HG03039 (cell line): ENCODE results near the gene MYBPH.

Experiments used
- ATAC-seq: cut with Tn5 transposase; IDR thresholded peaks from one replicate; pipeline ENCODE4 v1.9.1; 2021; ENCODE audit warnings: mild to moderate bottlenecking, moderate library complexity; ENCODE audit not compliant: unreplicated experiment

MYBPH gene

DNA sequence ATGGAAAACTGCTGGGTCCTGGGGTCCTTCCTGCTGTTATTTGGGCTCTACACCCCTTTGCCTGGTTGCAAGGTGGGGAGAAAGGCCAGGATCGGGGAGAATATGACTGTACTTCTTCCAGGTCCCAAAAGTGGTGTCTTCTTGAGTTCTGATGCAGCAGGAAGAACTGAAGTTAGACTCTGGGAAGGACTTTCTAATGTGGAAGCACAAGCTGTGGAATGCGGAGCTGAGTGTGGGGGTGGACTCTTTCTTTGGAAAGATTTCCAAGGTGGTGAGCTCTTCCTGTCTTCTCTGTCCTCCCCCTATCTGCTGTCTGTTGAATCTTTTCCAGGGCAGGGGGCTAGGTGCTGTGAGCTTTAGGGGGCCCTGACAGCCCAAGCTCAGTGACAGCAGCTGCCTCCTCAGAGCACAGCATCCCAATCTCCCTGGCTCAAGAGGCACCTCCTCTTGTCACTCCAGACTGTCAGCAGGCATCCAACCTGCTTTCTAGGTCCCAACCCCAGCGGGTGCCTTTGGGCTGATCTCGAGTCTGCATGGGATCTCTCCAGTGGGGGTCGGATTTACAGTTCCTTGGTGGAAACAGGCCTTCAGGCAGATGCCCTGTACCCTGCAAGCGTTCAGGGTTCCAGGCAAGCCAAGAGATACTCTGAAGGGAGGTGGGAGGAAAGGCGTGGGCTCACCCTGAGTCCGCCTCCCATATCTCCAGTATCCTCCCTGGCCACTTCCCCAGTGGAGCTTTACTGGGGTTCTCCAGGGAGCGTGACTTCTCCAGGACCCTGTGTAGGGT, 24.9 kb downstream of the MYBPH start:
- ATAC-seq, result no peak

- no peak for ATAC-seq
Observed at GRCh38 chr1:203149188-203149840, 26.3 kb downstream of the MYBPH start.

DNA sequence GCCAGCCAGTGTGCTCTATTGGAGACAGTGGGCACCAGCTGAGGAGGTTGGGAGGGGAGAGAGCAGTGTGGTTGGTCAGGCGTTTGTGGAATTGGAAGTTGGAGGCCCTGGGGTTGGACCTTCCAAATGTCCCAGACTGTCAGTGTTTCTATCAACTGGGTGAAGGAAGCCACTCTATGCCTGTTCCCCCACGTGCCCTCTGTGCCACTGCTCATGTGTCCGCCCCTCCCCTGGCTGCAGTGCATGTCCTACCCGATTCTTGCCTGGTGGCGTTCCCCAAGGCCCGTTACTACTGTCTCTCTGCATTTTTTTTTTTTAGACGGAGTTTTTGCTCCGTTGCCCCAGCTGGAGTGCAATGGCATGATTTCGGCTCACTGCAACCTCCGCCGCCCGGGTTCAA, 27.0 kb downstream of the MYBPH start:
- no peak for ATAC-seq

DNA sequence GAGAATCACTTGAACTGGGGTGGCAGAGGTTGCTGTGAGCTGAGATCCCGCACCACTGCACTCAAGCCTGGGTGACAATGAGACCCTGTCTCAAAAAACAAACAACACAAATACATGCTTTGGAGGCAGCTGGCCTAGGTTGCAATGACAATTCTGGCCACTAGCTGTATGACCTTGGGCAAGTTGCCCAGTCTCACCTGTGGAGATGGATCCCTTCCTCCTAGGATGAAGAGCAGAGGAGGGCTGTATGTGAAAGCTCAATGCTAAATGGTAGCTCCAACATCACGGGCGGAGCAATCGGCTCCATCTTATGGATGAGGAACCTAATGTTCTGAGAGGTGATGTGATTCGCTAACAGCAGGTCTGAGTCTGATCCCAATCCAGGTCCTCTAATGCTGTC, 27.5 kb downstream of the MYBPH start:
- ATAC-seq, result no peak

DNA sequence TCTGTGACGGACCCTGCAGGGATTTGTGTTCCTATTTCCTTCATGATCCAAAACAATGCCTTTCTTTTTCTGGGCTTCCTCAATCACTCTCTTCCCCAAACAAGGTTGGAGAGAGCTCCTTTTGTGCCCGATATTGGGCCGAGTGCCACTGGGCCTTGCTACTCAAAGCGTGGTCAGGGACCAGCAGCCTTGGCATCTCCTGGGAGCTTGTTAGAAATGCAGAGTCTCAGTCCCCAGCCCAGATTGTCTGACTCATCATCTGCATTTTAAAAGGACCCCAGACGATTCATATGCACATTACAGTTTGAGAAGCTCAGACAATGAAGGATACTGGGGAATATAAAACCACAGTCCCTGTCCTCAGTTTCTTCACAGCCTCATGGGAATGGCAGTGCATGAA, 28.2 kb downstream of the MYBPH start:
- no peak for ATAC-seq

DNA sequence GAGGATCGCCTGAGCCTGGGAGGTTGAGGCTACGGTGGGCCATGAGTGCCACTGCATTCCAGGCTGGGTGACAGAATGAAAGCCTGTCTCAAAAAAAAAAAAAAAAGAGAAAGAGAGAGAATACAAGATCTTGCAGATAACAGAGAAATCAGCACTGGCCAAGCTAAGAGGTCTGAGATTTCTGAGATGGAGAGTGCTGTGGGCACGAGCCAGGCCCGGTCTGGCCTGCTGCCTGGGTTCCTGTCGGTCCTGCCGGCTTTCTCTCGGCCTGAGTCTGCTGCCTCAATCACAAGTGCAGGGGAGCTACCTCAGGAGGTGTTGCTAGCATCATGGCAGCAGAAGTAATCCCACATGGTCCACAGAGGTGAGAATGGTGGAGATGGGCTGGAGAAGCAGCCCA, 29.1 kb downstream of the MYBPH start:
- ATAC-seq, result no peak

DNA sequence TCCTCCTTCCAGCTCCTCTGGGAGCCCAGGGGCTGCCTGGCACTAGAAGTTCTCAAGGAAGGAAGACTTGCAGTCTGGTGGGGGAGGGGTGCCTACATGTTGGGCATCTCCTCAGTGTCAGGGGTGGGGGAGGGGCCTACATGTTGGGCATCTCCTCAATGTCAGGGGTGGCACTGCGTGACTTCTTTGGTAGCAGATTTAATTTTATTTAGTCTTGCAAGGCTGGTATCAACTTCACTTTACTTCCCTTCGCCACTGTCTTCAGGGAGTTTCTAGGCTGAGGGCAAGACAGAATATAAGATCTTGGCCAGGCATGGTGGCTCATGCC, 29.6 kb downstream of the MYBPH start:
- ATAC-seq, result no peak

GRCh38 chr1:203145321-203146041, 30.1 kb downstream of the MYBPH start:
- ATAC-seq, result no peak

GRCh38 chr1:203144661-203145060, 31.0 kb downstream of the MYBPH start:
- ATAC-seq, result no peak

DNA sequence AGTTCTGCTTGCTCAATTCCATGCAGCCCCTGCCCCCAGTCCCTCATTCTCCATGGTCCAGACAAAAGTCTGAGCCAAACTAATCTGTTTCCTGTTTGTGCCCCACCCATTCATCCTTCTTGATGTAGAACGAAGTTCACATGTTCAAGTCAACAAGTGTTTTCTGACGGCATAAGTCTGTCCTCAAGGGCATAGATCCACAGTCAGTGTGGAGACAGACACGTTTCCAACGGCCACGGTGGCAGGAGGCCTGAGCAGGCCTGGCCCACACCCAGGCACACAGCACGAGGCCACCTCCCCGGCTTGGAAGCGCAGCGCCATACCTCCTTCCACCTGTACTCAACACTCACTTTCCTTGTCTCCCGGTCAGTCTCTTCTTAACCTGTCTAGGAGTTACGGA, 32.0 kb downstream of the MYBPH start:
- no peak for ATAC-seq

DNA sequence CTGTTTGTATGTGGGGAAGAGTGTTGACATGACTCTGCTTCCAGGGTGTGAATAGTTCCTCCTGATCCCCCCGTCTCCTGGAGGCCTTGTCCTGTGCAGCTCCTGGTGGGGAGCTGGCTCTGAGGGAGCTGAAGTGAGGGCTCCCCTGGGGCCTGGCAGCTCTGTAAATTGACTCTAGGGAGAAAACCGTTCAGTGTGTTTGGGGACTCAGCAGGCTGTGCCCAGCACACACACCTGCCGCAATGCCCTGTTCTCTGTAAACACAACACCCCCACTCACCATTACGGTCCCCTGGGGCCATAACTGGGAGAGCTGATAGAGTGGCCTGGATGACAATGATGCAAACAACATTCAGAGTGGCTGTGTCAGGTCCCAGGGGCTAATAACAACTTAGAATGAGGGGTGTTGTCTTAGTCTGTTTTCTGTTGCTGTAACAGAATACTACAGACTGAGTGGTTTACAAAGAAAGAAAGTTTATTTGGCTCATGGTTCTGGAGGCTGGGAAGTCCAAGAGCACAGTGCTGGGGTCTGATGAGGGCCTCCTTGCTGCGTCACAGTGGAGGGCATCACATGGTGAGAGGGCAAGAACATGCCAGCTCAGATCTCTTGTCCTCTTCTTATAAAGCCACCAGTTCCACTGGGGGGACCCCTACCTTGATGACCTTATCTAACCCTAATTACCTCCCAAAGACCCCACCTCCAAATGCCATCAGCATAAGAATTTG, 32.8 kb downstream of the MYBPH start:
- ATAC-seq, result no peak

GRCh38 chr1:203142124-203142523, 33.5 kb downstream of the MYBPH start:
- ATAC-seq, result no peak

DNA sequence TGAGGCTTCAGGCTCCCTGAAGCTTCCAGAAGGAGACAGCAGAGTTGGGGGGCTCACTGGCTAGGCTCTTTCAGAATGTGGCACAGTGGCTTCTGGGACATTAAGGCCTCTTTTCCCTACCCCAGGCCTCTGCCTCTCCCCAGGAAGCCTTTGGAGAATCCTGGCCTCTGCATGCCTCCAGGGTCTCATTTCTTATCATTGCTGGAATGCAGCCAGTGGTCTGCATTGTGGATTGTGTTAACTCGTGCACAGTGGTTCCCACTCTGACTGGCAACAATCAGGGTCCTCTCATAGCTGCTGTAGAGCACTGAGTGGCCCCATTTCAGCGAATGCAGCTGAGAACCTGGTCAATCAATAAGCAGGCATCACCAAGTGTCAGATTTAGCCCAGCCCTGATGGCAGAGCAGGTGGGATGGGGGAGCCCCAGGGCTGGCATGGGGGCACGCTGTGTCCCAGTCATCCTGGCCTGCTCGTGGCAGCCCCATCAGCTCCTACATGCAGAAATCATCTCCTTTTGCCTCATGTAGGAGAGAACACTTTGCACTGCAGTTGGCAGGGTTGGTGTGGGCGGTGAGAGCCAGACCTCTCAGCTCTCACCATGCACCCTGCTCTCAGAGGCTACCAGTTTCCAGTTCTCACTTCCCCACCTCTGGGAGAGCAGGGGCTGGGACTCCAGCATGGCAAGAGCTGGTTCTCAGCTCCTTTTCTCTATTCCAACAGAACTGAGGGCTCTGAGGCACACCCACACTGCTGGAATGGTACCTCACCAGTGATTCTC, 34.7 kb downstream of the MYBPH start:
- ATAC-seq, result no peak

DNA sequence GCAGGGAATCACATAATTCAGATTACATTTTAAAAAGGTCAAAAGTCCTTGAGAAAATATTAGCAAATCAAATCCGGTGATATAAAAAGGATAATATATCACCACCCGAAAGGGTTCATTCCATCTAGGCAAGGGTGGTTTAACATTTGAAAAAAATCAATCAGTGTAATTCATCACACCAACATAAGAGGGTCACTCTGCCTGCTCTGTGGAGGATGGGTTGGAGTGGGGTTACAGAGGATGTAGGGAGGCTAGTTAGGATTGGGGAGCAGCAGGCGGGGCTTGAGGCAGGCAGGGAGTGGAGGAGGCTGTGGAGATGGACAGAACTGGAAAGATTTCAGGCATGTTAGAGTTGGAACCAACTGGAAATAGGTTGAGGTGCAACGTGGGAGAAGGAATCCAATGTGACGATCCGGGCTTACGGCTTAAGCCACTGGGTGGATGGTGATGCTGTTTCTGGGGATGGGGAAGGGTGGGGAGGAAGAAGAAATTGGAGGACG, 35.6 kb downstream of the MYBPH start:
- ATAC-seq, result no peak

- no peak for ATAC-seq
Observed at GRCh38 chr1:203138066-203138465, 37.6 kb downstream of the MYBPH start.

- no peak for ATAC-seq
Observed at GRCh38 chr1:203137324-203137723, 38.3 kb downstream of the MYBPH start.

GRCh38 chr1:203136409-203137042, 39.1 kb downstream of the MYBPH start:
- no peak for ATAC-seq

DNA sequence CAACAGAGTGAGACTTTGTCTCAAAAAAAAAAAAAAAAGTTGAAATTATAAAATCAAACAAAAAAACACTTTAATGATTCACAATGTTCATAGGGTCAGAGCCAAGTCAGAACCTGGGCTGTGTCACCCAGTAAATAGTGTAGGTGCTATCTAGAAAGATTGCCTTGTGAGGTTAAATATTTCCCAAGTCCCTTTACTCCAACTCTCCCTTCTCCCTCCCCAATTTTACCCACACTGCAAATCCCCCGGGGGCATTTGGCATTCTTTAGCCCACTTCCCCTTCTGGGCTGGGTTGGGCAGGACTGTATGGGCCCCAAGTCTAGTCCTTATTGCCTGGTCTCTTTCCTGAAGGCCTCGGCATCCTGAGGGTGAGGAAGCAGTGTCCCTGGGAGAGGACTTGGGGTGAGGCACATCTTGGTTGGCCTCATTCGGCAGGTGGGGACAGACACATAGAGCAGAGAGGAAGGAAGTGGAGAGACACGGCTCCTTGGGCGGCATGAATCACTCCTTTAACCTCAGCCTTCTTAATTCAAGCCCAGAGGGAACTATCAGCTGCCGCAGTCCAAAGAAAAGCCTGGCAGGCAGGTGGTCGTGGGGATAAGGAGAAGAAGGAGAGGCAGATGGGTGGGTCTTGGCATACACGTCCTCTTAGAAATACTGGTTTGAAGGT, 39.9 kb downstream of the MYBPH start:
- ATAC-seq, result no peak

GRCh38 chr1:203133970-203134725, 41.5 kb downstream of the MYBPH start:
- no peak for ATAC-seq
